ENCODE data around the gene ROR1.
"Not testable (repeated sequence)": the region's sequence is repeated elsewhere in the genome, so short reads cannot be mapped to it uniquely, and the experiment has no call there.

Gene ROR1

DNA sequence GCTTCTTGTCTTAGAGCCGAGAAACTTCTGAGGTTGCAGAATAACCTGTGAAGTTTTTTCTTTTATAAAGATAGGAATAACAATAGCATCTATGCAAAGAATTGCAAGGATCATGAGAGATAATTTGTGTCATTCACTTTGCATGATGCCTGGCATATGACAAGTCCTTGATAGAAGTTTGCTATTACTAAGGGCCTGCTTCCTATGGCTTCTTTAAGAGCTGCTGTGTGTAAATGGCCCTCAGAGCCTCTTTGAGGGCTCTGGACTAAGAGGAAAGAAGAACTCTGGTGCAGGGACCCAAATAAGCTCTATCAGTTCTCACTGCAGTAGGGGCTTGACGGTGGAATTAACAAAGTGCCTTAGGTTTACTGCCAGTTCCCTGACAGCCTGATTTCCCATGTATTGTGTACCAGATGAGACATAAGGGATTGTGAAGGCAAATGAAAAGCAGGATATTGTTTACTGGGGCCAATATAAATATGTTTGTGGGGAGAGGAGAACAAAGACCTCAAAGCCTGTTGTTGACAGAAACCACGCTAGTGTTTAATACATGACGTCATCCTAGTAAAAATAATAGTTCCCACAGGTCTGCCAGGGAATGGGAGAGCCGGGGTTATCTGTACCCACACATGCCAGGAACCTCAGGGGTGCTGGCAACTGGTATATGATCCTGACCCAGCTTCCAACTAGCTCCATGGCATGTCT lies 298.4 kb downstream of the ROR1 start:
- DNase-seq, result no peak

GRCh38 chr1:64073705-64074104 lies 299.9 kb downstream of the ROR1 start:
- DNase-seq, result no peak

DNA sequence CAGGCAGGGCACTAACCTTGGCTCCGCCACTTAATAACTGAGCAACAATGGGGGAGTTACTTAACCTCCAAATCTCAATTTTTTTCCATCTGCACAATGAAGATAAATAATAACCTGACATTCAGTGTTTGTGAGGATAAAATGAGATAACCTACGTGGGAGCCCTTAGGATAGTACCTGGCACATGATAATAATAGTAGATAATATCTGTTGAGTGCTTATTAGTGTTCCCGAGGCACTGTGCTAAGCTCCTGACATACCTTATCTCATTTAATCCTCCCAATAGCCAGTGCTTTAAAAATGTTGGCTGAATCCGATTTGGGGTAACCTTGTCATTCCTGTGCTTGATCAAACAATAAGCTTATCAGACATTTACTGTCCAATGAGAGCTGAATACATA lies 300.9 kb downstream of the ROR1 start:
- DNase-seq, result no peak

DNA sequence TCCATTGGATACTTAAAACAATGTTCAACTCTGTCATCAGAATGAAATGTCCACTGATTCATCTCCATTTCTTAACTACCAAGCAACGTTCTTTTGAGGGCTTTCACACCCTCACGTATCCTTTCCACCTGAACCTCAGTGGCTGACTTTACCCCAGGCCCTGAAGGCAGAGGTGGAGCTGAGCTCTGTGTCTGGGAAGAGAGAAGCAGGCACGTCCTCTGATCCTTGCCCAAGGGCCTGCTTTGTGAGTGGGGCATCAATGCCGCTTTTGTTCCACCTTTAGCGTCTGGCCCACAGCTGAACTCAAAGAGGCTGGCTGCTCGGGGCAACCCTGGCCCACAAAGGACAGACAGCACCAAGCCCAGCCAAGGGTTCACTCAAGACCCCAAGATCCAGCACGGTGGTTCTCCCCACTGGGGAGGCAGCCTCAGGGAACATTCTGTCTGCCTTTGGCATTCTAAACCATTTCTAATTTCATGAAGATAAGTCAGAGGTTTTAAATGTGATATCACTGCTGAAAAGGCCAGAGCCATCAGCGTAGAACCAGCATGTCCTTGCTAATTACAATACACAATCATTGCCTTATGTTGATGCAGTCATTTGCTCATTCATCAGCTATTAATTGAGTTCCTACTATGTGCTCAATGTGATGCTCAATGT lies 303.6 kb downstream of the ROR1 start:
- DNase-seq, result no peak

DNA sequence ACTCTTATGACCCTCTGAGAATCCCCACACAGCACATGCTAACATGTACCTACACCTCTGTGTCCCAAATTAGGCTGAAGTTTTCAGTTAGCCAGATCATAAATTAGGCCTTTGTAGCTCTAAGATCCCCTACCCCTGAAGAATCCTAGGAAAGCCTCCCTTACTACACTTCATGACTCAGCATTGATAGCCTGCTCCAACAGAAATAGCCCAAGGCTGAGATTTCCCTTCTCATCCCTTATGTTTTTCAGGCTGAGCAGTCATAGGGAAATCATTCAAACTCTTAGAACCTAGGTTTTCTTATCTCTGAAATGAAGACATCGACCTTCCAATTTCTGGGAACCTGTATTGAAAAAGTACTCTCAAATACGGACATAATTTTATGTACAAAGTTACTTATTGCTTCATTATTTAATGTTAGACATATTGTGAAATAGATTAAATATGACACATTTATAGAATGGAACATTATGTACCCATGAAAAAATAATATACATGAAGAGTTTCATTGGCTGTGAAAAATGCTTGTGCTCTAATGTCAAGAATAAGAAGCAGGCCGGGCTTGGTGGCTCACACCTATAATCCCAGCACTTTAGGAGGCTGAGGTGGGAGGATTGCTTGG lies 307.2 kb downstream of the ROR1 start:
- DNase-seq, result no peak

DNA sequence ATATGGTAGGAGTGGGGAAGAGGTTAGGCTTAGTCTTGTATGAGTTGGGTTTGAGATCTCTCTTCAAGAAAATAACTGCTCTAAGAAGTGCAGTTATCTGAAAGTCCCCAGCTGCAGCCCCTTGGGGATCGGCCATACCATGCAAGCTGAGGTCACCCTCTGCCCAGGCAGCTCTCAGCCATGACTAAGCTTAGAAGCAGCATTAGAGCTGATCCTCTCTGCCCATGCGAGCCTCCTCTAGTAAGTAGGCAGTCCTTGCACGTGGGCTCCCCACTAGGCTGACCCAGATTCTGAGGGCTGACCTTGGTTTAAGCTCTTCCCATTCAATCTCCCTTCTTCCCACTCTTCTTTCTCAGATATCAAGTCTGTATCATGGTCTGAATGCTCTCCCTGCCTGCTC lies 308.6 kb downstream of the ROR1 start:
- DNase-seq, result no peak

- no peak for DNase-seq
Measured at GRCh38 chr1:64084451-64084850, 310.6 kb downstream of the ROR1 start.

- DNase-seq, result no peak
Measured at GRCh38 chr1:64087768-64088167, 314.0 kb downstream of the ROR1 start.

GRCh38 chr1:64090436-64090835 lies 316.6 kb downstream of the ROR1 start:
- DNase-seq, result no peak

DNA sequence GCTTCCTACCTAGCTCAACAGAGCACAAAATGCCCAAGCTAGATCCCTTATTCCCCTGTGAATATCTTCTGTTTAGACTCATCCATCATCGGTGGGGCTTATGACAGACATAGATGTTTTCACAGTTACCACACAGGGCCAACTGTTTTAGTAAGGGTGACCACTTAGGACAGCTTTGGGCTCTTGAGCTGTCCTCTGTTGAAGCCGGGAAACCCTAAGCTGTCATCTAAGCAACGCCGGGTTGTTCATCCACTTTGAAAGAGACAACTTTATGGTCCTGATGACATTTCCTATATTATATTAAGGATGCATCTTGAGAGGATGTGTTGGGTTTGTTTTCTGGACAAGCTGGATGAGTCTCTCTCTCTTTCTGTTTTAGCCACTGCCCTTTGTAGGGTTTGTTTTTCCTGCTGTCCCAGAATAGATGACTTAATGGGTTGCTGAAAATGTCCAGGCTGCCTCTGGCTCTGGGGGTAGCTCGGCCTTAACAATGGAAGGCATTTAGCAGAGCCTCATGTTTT lies 319.1 kb downstream of the ROR1 start:
- no peak for DNase-seq

DNA sequence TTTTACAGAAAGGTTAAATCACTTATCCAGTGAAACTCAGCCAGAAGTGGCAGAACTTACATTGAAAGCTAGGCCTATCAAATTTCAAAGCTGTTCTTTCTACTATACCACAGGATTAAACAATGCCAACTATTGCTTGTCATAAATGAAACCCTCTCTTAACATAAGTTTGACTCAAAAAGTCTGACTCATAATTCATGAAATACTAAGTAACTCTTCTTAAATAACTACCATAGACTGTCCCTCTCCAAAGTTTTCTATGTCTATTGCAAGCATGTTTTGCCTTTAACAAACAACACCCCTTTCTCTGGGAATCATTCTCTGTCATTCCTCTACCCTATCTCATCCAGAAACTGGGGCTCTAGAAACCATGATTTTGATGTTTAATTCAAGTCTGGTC lies 320.1 kb downstream of the ROR1 start:
- no peak for DNase-seq

- no peak for DNase-seq
Measured at GRCh38 chr1:64095832-64096231, 322.0 kb downstream of the ROR1 start.

GRCh38 chr1:64097859-64098258 lies 324.0 kb downstream of the ROR1 start:
- DNase-seq, result no peak

DNA sequence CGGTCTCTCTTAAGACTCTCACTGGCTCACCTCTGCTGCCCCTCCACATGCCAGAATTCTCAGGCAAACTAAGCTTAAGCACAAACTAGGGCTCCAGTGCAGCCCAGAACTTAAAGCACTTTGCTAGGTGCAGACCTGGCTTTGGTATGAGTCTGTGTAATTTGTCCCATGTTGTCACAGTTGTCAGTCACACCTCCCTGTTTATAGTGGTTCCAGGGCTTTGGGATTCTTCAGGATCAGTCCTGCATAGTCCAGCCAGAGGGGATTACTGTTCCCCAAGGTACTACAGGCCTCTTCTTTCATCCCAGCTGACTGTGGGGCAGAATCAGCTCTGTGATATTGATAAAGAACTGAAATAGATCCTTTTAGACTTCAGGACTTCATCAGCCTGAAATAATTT lies 324.6 kb downstream of the ROR1 start:
- no peak for DNase-seq

GRCh38 chr1:64098846-64099582 lies 325.2 kb downstream of the ROR1 start:
- no peak for DNase-seq

GRCh38 chr1:64100791-64101190 lies 327.0 kb downstream of the ROR1 start:
- DNase-seq, result no peak

DNA sequence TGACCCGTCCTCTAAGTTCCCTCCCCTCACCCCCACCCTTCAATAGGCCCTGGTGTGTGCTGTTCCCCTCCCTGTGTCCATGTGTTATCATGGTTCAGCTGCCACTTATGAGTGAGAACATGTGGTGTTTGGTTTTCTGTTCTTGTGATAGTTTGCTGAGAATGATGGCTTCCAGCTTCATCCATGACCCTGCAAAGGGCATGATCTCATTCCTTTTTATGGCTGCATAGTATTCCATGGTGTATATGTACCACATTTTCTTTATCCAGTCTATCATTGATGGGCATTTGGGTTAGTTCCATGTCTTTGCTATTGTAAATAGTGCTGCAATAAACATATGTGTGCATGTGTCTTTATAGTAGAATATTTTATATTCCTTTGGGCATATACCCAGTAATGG lies 330.8 kb downstream of the ROR1 start:
- not testable (repeated sequence) for DNase-seq

DNA sequence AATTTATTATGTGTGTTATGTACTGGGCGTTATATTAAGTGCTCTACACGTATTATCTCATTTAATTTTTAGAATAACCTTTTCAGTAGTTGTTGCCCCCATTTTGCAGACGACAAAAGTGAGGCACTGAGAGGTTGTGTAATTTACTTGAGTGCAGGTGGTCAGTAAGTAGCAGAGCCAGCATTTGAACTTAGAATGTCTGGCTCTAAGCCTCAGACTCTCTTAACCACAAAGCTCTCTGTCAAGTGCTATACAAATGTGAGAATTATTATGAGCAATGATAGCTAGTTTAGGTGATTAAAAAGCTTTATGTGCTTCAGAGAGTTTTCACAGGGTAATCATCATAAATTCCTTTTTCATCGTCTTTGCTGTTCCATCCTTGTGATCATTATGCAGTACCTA lies 333.3 kb downstream of the ROR1 start:
- DNase-seq, result no peak

DNA sequence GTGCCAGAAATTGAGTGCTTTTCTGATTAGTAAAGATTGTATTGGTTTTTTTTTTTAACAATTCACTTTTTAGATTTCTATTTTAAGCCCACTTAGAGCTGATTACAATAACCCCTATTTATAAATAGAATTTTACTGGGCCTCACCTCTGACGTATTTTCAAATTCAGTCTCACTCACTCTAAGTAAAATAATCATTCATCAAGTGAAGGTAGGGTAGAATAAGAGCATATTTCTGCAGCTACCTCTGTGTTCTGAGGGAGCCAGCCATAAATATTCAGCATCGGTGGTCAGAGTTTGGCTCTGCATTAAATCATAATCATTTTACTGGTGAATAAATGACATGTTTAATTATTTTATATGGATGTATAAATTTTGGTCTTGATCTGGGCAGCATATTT lies 333.8 kb downstream of the ROR1 start:
- no peak for DNase-seq

- no peak for DNase-seq
Measured at GRCh38 chr1:64110924-64111777, 337.3 kb downstream of the ROR1 start.

DNA sequence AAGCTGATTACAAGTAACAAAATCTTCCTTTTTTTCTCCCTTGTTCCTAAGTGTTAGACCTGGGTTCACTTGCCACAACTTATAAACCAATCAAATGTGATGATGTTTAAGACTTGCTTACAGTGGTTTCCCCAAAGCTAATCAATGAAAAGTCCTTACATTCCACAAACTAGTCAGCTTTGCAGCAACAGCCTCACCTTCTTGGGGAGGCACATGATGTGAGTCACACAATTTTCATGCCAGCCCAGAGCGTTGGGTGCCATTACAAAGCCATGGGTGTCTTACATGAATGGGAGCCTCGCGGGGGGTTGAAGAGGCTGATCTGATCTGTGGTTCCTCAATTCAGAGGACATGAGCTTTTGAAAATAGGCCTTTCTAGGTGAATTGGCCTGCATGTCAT lies 338.0 kb downstream of the ROR1 start:
- DNase-seq, result no peak

DNA sequence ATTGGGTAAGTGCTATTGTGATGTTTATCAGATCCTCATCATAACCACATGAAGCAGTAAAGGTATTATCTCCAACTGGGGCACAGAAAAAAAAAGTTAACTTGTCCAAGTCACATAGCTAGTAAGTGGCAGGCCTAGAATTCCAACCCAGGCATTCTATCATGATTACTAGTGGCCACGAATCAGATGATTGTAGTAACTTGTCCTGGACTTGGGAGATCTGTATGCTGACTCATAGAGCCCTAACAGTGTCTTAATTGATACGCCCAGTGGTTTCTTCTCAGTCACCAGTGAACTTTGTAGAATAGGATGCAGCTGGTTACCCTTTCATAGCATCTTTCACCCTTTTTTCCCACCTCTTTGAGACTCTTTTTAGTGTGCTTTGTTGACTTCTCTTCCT lies 338.5 kb downstream of the ROR1 start:
- no peak for DNase-seq
